Ovary (tissue), 9 donors: ENCODE data around the gene SCARB2. TPM values are rescaled to one million over a fixed set of nuclear protein-coding genes. Genes with fewer than 3 reads are reported as not detected.

ENCODE experiments used
- DNase-seq, 5 donors: peaks; one replicate each; pipeline ENCODE4 v3.0.0-alpha.2; 2019 to 2020
- H3K27ac ChIP-seq, 2 donors: fragments of 200-600 bp; one replicate each; pipeline versions ENCODE4 v1.5.1 to v1.8.0; 2019 to 2022
- H3K27me3 ChIP-seq: fragments of 200-600 bp; one replicate; pipeline ENCODE4 v1.8.0; 2022
- H3K36me3 ChIP-seq: fragments of 200-600 bp; sonication (generic); one replicate; pipeline ENCODE4 v1.5.1; 2019
- H3K4me1 ChIP-seq: one replicate; pipeline ENCODE4 v1.8.1; 2013; ENCODE audit warnings: mild to moderate bottlenecking, moderate library complexity; ENCODE audit not compliant: insufficient read depth
- H3K4me3 ChIP-seq: fragments of 200-600 bp; sonication (generic); one replicate; pipeline ENCODE4 v1.5.1; 2017
- H3K9me3 ChIP-seq, 2 donors: fragments of 200-600 bp in 1 of 2; sonication (generic) in 1 of 2; one replicate each; pipeline versions ENCODE4 v1.5.1 to v1.8.1; 2013 to 2019; ENCODE audit warnings: mild to moderate bottlenecking in 1 of 2, moderate library complexity in 1 of 2
- CTCF ChIP-seq, 3 donors: fragments of 450-650 bp in 2 of 3; fragments of 200-600 bp in 1 of 3; IDR thresholded peaks; one replicate each; pipeline versions ENCODE4 v1.5.1 to v1.8.0; 2016 to 2022; ENCODE audit warnings: antibody characterized with exemption in 3 of 3, mild to moderate bottlenecking in 1 of 3
- EP300 ChIP-seq: sonication (generic); formaldehyde crosslinking; IDR thresholded peaks from one replicate; pipeline ENCODE4 v1.6.1; 2017; ENCODE audit warnings: antibody characterized with exemption
- POLR2A ChIP-seq: fragments of 450-650 bp; IDR thresholded peaks from one replicate; pipeline ENCODE4 v1.6.1; 2017; ENCODE audit warnings: antibody characterized with exemption, mild to moderate bottlenecking, moderate library complexity
- WGBS, 3 donors: extraction: QIAGEN DNeasy Blood & Tissue Kit in 1 of 3; methylation state at CpG; one replicate each; pipeline versions ENCODE4 v1.1.5 to v1.1.7; 2013 to 2017; 5-methylcytosine and 5-hydroxymethylcytosine counted together
- intact Hi-C, 4 donors: fragments of 100-400 bp; cut with DNase I; formaldehyde crosslinking; loops; one replicate each; pipeline versions ENCODE4 v1.11.0 to v1.15.1; 2022 to 2023
- polyA plus RNA-seq, 2 donors: library from polyadenylated mRNA; stranded (reverse); fragments of 200-250 nt in 1 of 2; fragments of 350-450 nt in 1 of 2; fragmentation: Illumina TruSeq in 1 of 2; extraction: RNeasy Lipid Tissue Mini Kit (QIAGEN cat#74804) in 1 of 2; gene quantifications; one replicate each; pipeline ENCODE4 v1.2.3, GENCODE V29; 2013 to 2014
- total RNA-seq, 7 donors: library from RNA; depleted of rRNA in 2 of 7; stranded (reverse); fragments of >200 nt in 2 of 7; fragmentation: NEBNext Ultra II Directional in 3 of 7; extraction: Animal tissue kit (Norgen Biotek cat#: 25700) in 3 of 7; gene quantifications; one replicate each; pipeline versions ENCODE4 v1.1.0 to v1.2.4, GENCODE V29; 2016 to 2023
- donor health status: DM: no; HTN: no; CAD: no; lungs with moderate emphysema.
- donor health status: DM: no; HTN: no; CAD: no.
- donor health status: Bipolar disorder and iron deficiency.
- donor health status: DM: yes; HTN: yes; CAD: no.
- donor health status: DM: no; HTN: no; CAD: no.
- donor health status: DM: yes; HTN: yes; CAD: no.

The SCARB2 gene
- total and polyA plus RNA-seq, 9 donors, result 83.1 to 239 (median 132) TPM

DNA sequence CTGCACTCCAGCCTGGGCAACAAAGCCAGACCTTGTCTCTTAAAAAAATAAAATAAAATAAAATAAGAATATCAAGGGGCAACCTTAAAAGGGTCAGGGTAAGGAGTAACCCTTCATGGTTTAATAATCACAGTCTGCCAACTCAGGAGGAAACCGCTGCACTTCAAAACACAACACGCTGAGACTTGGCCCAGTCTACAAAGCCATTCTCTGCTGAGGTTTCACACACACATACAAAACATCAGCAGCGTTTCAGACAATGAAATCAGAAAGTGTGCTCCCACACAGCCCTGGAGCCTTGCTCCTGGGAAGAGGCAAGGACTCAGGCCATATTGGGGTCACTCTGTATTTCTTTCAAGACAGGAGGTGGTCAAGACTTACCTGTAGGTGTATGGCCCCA is 18.3 kb downstream of the SCARB2 start:
- no peaks in the 10 kb centered on the region for H3K36me3 ChIP-seq
- no peak for DNase-seq
- 14 to 22% (median 21%) methylated on average over 3 of the region's 3 CpGs for WGBS, 3 donors
- TF ChIP-seq CTCF (IDR thresholded peaks at IDR 0.05), result no peak
- TF ChIP-seq POLR2A, result no peak
- no peak for TF ChIP-seq EP300
- peak overlapping the region in 1 of 2 donors; percentile 22 for H3K27ac ChIP-seq
- H3K4me3 ChIP-seq, result no peak overlapping the region
- intact Hi-C loops, result loop anchor here in 1 of 4 donors (10.0 kb wide), 1 partner anchor 109 kb away; the partner anchor contains the start of gene STBD1
- H3K27me3 ChIP-seq, result no peaks in the 10 kb centered on the region
- peaks cover 25% of the 10 kb centered on the region for H3K4me1 ChIP-seq
- H3K9me3 ChIP-seq, result no peaks in the 10 kb centered on the region

- Histone ChIP-seq H3K4me1 (peaks cover 23% of the 10 kb centered on the region), H3K27ac (no peak overlapping the region), H3K27me3 (no peaks in the 10 kb centered on the region), H3K9me3 (no peaks in the 10 kb centered on the region), H3K36me3 (no peaks in the 10 kb centered on the region), H3K4me3 (no peak overlapping the region)
- intact Hi-C loops, result loop anchor here in 1 of 4 donors (10.0 kb wide), 1 partner anchor 110 kb away; the partner anchor contains the start of gene STBD1
- 14 to 28% (median 25%) methylated on average over 2 of the region's 2 CpGs for WGBS, 3 donors
- DNase-seq, result no peak
- TF ChIP-seq CTCF (IDR thresholded peaks at IDR 0.05) (no peak), POLR2A (no peak), EP300 (no peak)
Measured at GRCh38 chr4:76194325-76194724, 19.3 kb downstream of the SCARB2 start.

DNA sequence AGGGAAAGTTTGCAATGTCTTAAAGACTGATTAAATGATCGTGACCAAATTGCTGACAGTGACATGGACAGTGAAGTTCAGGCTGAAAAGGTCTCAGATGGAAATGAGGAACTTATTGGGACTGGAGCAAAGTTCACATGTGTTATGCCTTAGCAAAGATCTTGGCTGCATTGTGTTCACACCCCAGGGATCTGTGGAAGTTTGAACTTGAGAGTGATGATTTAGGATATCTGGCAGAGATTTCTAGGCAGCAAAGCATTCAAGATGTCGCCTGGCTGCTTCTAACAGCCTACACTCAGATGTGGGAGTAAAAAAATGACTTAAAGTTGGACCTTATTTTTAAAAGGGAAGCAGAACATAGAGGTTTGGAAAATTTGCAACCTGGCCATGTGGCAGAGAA is 21.4 kb downstream of the SCARB2 start:
- no peaks in the 10 kb centered on the region for H3K9me3 ChIP-seq
- no peaks in the 10 kb centered on the region for H3K36me3 ChIP-seq
- 66 to 93% (median 91%) methylated on average over 2 of the region's 2 CpGs for WGBS, 3 donors
- peaks cover 22% of the 10 kb centered on the region for H3K4me1 ChIP-seq
- intact Hi-C loops, result loop anchor here in 1 of 4 donors (10.0 kb wide), 1 partner anchor 113 kb away; the partner anchor contains the start of gene STBD1
- no peak overlapping the region for H3K4me3 ChIP-seq
- no peak for DNase-seq
- no peak overlapping the region for H3K27ac ChIP-seq
- no peaks in the 10 kb centered on the region for H3K27me3 ChIP-seq
- TF ChIP-seq EP300 (no peak), POLR2A (no peak), CTCF (IDR thresholded peaks at IDR 0.05) (no peak)

- Histone ChIP-seq H3K36me3 (no peaks in the 10 kb centered on the region), H3K9me3 (no peaks in the 10 kb centered on the region), H3K4me1 (peaks cover 23% of the 10 kb centered on the region), H3K27me3 (no peaks in the 10 kb centered on the region), H3K27ac (no peak overlapping the region), H3K4me3 (no peak overlapping the region)
- DNase-seq, result no peak
- WGBS, 3 donors, result 52 to 73% (median 55%) methylated on average over 3 of the region's 3 CpGs
- no peak for TF ChIP-seq EP300
- no peak for TF ChIP-seq CTCF (IDR thresholded peaks at IDR 0.05)
- TF ChIP-seq POLR2A, result no peak
- intact Hi-C loops, result loop anchor here in 1 of 4 donors (10.0 kb wide), 1 partner anchor 316 kb away; no protein-coding TSS in a partner anchor
Measured at GRCh38 chr4:76188557-76188956, 25.1 kb downstream of the SCARB2 start.
